A172 (cell line): Measurements from ENCODE around the gene ETNK2. TPM values are rescaled to one million over a fixed set of nuclear protein-coding genes. Genes with fewer than 3 reads are reported as not detected.

Source experiments
- total RNA-seq: library from RNA; depleted of rRNA; stranded (reverse); fragments of >200 nt; shearing (Covaris generic); gene quantifications from 2 replicates; pipeline ENCODE4 v1.2.3, GENCODE V29; 2014; rRNA removed

The ETNK2 gene
- total RNA-seq, 1 experiment from 2014 or later = 23.0 TPM

Other genes with a start within 250 kb of the ETNK2 start
- gene SOX13, start 78.9 kb downstream of the ETNK2 start, total RNA-seq = 7.0 and 11.2 TPM in 2 replicates
- gene REN, start 14.3 kb upstream of the ETNK2 start, total RNA-seq = 0.62 TPM in 1 of 2 replicates, not detected in the other
- gene KISS1, start 44.4 kb upstream of the ETNK2 start, total RNA-seq = 1.4 and 6.2 TPM in 2 replicates
- gene GOLT1A, start 61.9 kb upstream of the ETNK2 start, total RNA-seq = 0.19 TPM in 1 of 2 replicates, not detected in the other
- gene PLEKHA6, start 207.9 kb upstream of the ETNK2 start, total RNA-seq = 0.02 and 0.17 TPM in 2 replicates